Glutamatergic neuron (in vitro differentiated cells): ENCODE data around the gene THY1. TPM values are rescaled to one million over a fixed set of nuclear protein-coding genes. Genes with fewer than 3 reads are reported as not detected.

Source experiments
- DNase-seq: peaks from one replicate; pipeline ENCODE4 v3.0.0; 2022
- H3K27ac Mint-ChIP-seq: one replicate; pipeline ENCODE4 v1.8.0; 2020; ENCODE audit warnings: mild to moderate bottlenecking, mixed read lengths, inconsistent platforms; ENCODE audit not compliant: unreplicated experiment
- H3K27me3 Mint-ChIP-seq: one replicate; pipeline ENCODE4 v1.8.0; 2020; ENCODE audit warnings: mild to moderate bottlenecking, moderate library complexity, mixed read lengths, inconsistent platforms; ENCODE audit not compliant: unreplicated experiment
- H3K36me3 Mint-ChIP-seq: one replicate; pipeline ENCODE4 v1.8.0; 2020; ENCODE audit warnings: mild to moderate bottlenecking, mixed read lengths, inconsistent platforms; ENCODE audit not compliant: unreplicated experiment
- H3K4me1 Mint-ChIP-seq: one replicate; pipeline ENCODE4 v1.8.0; 2020; ENCODE audit warnings: mild to moderate bottlenecking, low read depth, mixed read lengths, inconsistent platforms; ENCODE audit not compliant: unreplicated experiment
- H3K4me3 Mint-ChIP-seq: one replicate; pipeline ENCODE4 v1.8.0; 2020; ENCODE audit warnings: mild to moderate bottlenecking, mixed read lengths, inconsistent platforms; ENCODE audit not compliant: unreplicated experiment
- H3K9me3 Mint-ChIP-seq: one replicate; pipeline ENCODE4 v1.8.0; 2020; ENCODE audit warnings: mild to moderate bottlenecking, moderate library complexity, mixed read lengths, inconsistent platforms; ENCODE audit not compliant: unreplicated experiment
- total RNA-seq: library from RNA; stranded (reverse); fragmentation: NEBNext Ultra II Directional; extraction: Animal tissue kit (Norgen Biotek cat#: 25700); gene quantifications from one replicate; pipeline ENCODE4 v1.2.1, GENCODE V29; 2021; ENCODE audit not compliant: unreplicated experiment
- TF ChIP-seq, protein P1 (sequence below): fragments of 200-600 bp; sonication (generic); IDR thresholded peaks from one replicate; pipeline ENCODE4 v1.5.0; 2021; ENCODE audit not compliant: partially characterized antibody, unreplicated experiment

Gene THY1
- total RNA-seq, 1 donor from 2014 or later, result 22.0 TPM

- Mint-ChIP-seq H3K27ac (no peak overlapping the region), H3K36me3 (no peaks in the 10 kb centered on the region), H3K9me3 (peaks cover under 1% of the 10 kb centered on the region), H3K4me3 (no peak overlapping the region), H3K27me3 (peaks cover 16% of the 10 kb centered on the region), H3K4me1 (no peaks in the 10 kb centered on the region)
- DNase-seq, result no peak
- TF ChIP-seq, protein P1, sequence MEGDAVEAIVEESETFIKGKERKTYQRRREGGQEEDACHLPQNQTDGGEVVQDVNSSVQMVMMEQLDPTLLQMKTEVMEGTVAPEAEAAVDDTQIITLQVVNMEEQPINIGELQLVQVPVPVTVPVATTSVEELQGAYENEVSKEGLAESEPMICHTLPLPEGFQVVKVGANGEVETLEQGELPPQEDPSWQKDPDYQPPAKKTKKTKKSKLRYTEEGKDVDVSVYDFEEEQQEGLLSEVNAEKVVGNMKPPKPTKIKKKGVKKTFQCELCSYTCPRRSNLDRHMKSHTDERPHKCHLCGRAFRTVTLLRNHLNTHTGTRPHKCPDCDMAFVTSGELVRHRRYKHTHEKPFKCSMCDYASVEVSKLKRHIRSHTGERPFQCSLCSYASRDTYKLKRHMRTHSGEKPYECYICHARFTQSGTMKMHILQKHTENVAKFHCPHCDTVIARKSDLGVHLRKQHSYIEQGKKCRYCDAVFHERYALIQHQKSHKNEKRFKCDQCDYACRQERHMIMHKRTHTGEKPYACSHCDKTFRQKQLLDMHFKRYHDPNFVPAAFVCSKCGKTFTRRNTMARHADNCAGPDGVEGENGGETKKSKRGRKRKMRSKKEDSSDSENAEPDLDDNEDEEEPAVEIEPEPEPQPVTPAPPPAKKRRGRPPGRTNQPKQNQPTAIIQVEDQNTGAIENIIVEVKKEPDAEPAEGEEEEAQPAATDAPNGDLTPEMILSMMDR, result no peak
Measured at GRCh38 chr11:119418759-119419158, 4.2 kb downstream of the THY1 start.

GRCh38 chr11:119417726-119418540, 5.0 kb downstream of the THY1 start:
- Mint-ChIP-seq H3K36me3 (no peaks in the 10 kb centered on the region), H3K4me3 (no peak overlapping the region), H3K27me3 (peaks cover 15% of the 10 kb centered on the region), H3K27ac (no peak overlapping the region), H3K9me3 (no peaks in the 10 kb centered on the region), H3K4me1 (no peaks in the 10 kb centered on the region)
- no peak for DNase-seq
- TF ChIP-seq, protein P1, result no peak

GRCh38 chr11:119416606-119417580, 6.1 kb downstream of the THY1 start:
- H3K9me3 Mint-ChIP-seq, result no peaks in the 10 kb centered on the region
- H3K4me3 Mint-ChIP-seq, result no peak overlapping the region
- peaks cover 12% of the 10 kb centered on the region for H3K27me3 Mint-ChIP-seq
- H3K27ac Mint-ChIP-seq, result no peak overlapping the region
- DNase-seq, result no peak
- TF ChIP-seq, protein P1, result no peak
- H3K4me1 Mint-ChIP-seq, result no peaks in the 10 kb centered on the region
- no peaks in the 10 kb centered on the region for H3K36me3 Mint-ChIP-seq

- peaks cover 12% of the 10 kb centered on the region for H3K27me3 Mint-ChIP-seq
- H3K4me3 Mint-ChIP-seq, result no peak overlapping the region
- no peaks in the 10 kb centered on the region for H3K4me1 Mint-ChIP-seq
- DNase-seq, result no peak
- no peak overlapping the region for H3K27ac Mint-ChIP-seq
- H3K36me3 Mint-ChIP-seq, result no peaks in the 10 kb centered on the region
- TF ChIP-seq, protein P1, result no peak
- no peaks in the 10 kb centered on the region for H3K9me3 Mint-ChIP-seq
Measured at GRCh38 chr11:119415966-119416365, 7.0 kb downstream of the THY1 start.
